ENCODE measurements around the gene INO80. TPM values are rescaled to one million over a fixed set of nuclear protein-coding genes. Genes with fewer than 3 reads are reported as not detected.

INO80 gene
- total RNA-seq, 2 donors from 2014 or later: 14.8 to 17.5 TPM

GRCh38 chr15:41024131-41024530 lies 91.9 kb downstream of the INO80 start:
- H3K27me3 ChIP-seq (ENCODE audit: control insufficient read depth, insufficient read depth, low read length, poor library complexity, severe bottlenecking): no peaks in the 10 kb centered on the region
- WGBS, 2 experiments (ENCODE audit: insufficient coverage in 1 of 2, insufficient read length in 1 of 2): 80 to 92% methylated on average over 2 to 4 of the region's 4 CpGs

GRCh38 chr15:41022487-41023090 lies 93.5 kb downstream of the INO80 start:
- H3K36me3 Mint-ChIP-seq (ENCODE audit: low read depth): peaks cover 43% of the 10 kb centered on the region
- H3K9me3 Mint-ChIP-seq: no peaks in the 10 kb centered on the region
- Histone ChIP-seq H3K27ac (ENCODE audit: low read depth, low read length) (no peak overlapping the region), H3K27me3 (ENCODE audit: control insufficient read depth, insufficient read depth, low read length, poor library complexity, severe bottlenecking) (no peaks in the 10 kb centered on the region), H3K4me1 (ENCODE audit: control insufficient read depth, insufficient read depth, low read length) (no peaks in the 10 kb centered on the region), H3K4me3 (ENCODE audit: low read length) (no peak overlapping the region), H3K9ac (ENCODE audit: extremely low read depth, low read length, poor library complexity, severe bottlenecking) (no peak overlapping the region), H3K36me3 (ENCODE audit: control insufficient read depth, insufficient read depth, low read length) (peaks cover 69% of the 10 kb centered on the region), H3K9me3 (ENCODE audit: control insufficient read depth, low read length) (no peaks in the 10 kb centered on the region)
- no peak overlapping the region for H3K27ac Mint-ChIP-seq
- peaks cover 1% of the 10 kb centered on the region for H3K4me1 Mint-ChIP-seq
- H3K27me3 Mint-ChIP-seq (ENCODE audit: insufficient read depth): no peaks in the 10 kb centered on the region
- H3K4me3 Mint-ChIP-seq: no peak overlapping the region
- TF ChIP-seq CTCF (conservative IDR thresholded peaks at IDR 0.05): peak; percentile 88
- WGBS, 2 experiments (ENCODE audit: insufficient coverage in 1 of 2, insufficient read length in 1 of 2): 75 to 78% methylated on average over 5 of the region's 5 CpGs
- DNase-seq: peak; percentile 79

More at GRCh38 chr15:41024131-41024530, 91.9 kb downstream of the INO80 start:
- H3K9ac ChIP-seq (ENCODE audit: extremely low read depth, low read length, poor library complexity, severe bottlenecking): no peak overlapping the region
- no peak overlapping the region for H3K4me3 ChIP-seq (ENCODE audit: low read length)
- no peak overlapping the region for H3K4me3 Mint-ChIP-seq
- H3K36me3 Mint-ChIP-seq (ENCODE audit: low read depth): peaks cover 41% of the 10 kb centered on the region
- TF ChIP-seq CTCF (conservative IDR thresholded peaks at IDR 0.05): no peak
- H3K9me3 Mint-ChIP-seq: no peaks in the 10 kb centered on the region
- H3K4me1 Mint-ChIP-seq: no peaks in the 10 kb centered on the region
- no peaks in the 10 kb centered on the region for H3K9me3 ChIP-seq (ENCODE audit: control insufficient read depth, low read length)
- H3K27ac ChIP-seq (ENCODE audit: low read depth, low read length): no peak overlapping the region
- no peaks in the 10 kb centered on the region for H3K27me3 Mint-ChIP-seq (ENCODE audit: insufficient read depth)
- peaks cover 68% of the 10 kb centered on the region for H3K36me3 ChIP-seq (ENCODE audit: control insufficient read depth, insufficient read depth, low read length)
- no peak overlapping the region for H3K27ac Mint-ChIP-seq
- DNase-seq: no peak
- H3K4me1 ChIP-seq (ENCODE audit: control insufficient read depth, insufficient read depth, low read length): no peaks in the 10 kb centered on the region

GRCh38 chr15:41020829-41021228 lies 95.3 kb downstream of the INO80 start:
- Mint-ChIP-seq H3K4me1 (peaks cover 5% of the 10 kb centered on the region), H3K27me3 (ENCODE audit: insufficient read depth) (no peaks in the 10 kb centered on the region)
- H3K36me3 ChIP-seq (ENCODE audit: control insufficient read depth, insufficient read depth, low read length): peaks cover 72% of the 10 kb centered on the region

More at GRCh38 chr15:41020829-41021228, 95.3 kb downstream of the INO80 start:
- H3K4me1 ChIP-seq (ENCODE audit: control insufficient read depth, insufficient read depth, low read length): no peaks in the 10 kb centered on the region
- no peak overlapping the region for H3K4me3 ChIP-seq (ENCODE audit: low read length)
- DNase-seq: no peak
- TF ChIP-seq CTCF (conservative IDR thresholded peaks at IDR 0.05): no peak
- H3K9ac ChIP-seq (ENCODE audit: extremely low read depth, low read length, poor library complexity, severe bottlenecking): no peak overlapping the region
- WGBS, 2 experiments (ENCODE audit: insufficient coverage in 1 of 2, insufficient read length in 1 of 2): 91 to 93% methylated on average over 5 to 6 of the region's 6 CpGs
- H3K4me3 Mint-ChIP-seq: no peak overlapping the region
- no peak overlapping the region for H3K27ac ChIP-seq (ENCODE audit: low read depth, low read length)
- H3K9me3 ChIP-seq (ENCODE audit: control insufficient read depth, low read length): no peaks in the 10 kb centered on the region
- no peaks in the 10 kb centered on the region for H3K9me3 Mint-ChIP-seq
- H3K27me3 ChIP-seq (ENCODE audit: control insufficient read depth, insufficient read depth, low read length, poor library complexity, severe bottlenecking): no peaks in the 10 kb centered on the region
- H3K36me3 Mint-ChIP-seq (ENCODE audit: low read depth): peaks cover 43% of the 10 kb centered on the region
- H3K27ac Mint-ChIP-seq: no peak overlapping the region
